ENCODE results near the gene OR4D6. TPM values are rescaled to one million over a fixed set of nuclear protein-coding genes. Genes with fewer than 3 reads are reported as not detected.

OR4D6 gene
- total RNA-seq: not detected in 2 replicates

DNA sequence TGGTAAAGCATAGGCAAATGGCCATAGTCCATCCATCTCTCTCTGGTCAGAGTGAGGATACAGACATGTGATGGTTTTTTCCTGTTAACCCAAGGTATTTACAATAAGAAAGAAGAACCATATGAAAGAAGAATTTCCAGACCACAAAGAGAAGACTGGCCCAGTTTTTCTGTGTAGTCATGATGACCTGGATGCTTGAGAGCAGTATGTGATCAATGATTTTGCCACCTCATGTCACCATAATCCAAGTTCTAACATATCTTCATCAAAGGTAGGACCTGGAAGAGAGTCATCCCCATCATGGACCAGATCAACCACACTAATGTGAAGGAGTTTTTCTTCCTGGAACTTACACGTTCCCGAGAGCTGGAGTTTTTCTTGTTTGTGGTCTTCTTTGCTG, at the start of gene OR4D6:
Gene OR4D6, plus strand, starts transcription at position 301 of the 400 bp plus-strand sequence. Its CDS starts 0 bp downstream, at position 301.

DNA sequence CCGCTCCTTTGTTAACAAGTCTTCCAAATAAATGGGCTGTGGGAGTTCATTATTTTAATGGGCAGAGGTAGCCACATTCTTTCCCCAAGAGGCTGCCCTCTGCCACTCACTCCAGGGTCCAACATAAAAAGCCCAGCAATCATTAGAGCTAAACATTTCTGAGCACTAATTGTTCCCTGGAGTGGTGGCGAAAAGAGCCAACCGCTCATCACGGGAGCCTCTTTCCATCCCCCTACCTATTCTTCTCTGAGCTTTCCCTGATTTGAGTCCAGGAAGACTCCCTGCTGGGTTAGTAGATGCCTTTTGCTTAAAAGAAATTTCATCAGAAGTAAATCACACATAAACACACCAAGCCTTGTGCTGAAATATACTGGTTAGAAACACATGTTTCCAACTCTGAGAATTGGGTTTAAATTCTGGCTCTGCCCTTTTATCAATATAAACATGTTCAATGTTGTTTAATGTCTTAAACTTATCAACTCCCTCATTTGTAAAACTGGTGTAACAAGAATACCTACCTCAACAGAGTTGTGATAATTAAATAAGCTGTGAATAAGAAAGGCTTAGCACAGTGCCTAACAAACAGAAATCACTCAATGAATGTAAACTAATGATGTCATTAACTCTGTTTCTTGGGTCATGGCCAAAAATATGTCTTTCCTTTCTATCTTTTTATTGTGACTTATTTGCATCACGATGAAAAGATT, 30.2 kb upstream of the OR4D6 start, which contains the start of gene OR5A2:
Gene OR5A2, minus strand, starts transcription at position 53 of the 707 bp plus-strand sequence. CDS start 3,460 bp downstream, outside the sequence.

DNA sequence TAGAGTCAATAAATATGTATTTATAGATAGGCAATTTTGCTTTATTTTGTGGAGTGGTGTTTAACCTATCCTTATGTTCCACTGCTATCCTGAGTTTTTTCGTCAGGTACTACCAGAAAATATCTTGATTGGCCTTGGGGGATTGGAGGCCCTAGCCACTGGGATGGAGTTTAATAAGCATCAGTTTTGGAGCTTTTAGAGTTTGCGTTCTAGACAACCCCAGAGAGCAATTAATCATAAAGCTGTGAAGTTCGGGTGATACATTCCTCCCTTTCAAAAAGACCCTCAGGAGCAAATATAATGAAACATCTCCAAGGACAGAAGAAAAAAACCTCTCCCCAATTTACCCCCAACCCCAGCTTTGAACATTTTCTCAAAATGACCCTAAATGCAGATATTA, 20.6 kb upstream of the OR4D6 start, which contains the start of gene OR5A1:
Gene OR5A1, plus strand, starts transcription at position 301 of the 400 bp plus-strand sequence. CDS start 6,700 bp downstream, outside the sequence.

DNA sequence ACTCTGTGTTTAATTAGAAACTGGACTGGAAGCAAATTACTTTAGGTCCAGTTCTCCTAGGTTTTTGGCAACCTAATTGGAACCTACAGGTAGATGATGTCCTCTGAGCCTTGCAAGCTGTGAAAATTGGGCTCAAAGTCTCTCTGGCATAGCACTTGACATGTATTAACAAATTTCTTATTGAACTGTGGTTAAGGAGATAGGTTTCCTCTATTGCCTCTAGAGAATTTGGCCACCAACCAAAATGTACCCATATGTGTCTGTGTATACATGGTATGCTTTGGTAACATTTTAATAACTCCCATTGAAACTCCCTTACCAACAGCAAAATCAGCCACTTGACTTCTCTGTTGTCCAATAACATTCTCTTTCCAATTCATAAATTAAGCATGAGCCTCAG, 16.3 kb downstream of the OR4D6 start, which contains the start of gene OR4D10:
Gene OR4D10, plus strand, starts transcription at position 301 of the 400 bp plus-strand sequence. CDS start 4,115 bp downstream, outside the sequence.

DNA sequence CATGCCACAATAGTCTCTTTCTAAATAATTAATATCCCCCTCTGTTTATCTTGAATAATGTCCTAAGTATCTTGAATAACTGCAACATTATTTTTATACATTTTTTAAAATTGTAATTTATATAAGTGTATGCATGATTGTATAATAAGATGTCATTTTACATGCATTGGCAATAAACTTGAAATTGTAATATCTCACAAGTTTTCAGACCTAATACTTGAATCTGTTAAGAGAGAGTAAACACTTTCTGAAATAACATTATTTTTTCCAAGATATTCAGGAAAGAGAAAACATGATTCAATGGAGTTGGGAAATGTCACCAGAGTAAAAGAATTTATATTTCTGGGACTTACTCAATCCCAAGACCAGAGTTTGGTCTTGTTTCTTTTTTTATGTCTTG, 46.5 kb downstream of the OR4D6 start, which contains the start of gene OR4D11:
Gene OR4D11, plus strand, starts transcription at position 301 of the 400 bp plus-strand sequence. Its CDS starts 0 bp downstream, at position 301.

Other genes with a start within 250 kb of the OR4D6 start
- not detected in 2 replicates for gene MPEG1, start 244.0 kb upstream of the OR4D6 start, total RNA-seq
- gene OR5AN1, start 98.1 kb upstream of the OR4D6 start, total RNA-seq: not detected in 2 replicates
- gene OR5A2, start 30.5 kb upstream of the OR4D6 start, total RNA-seq: not detected in 2 replicates
- not detected in 2 replicates for gene OR5A1, start 20.5 kb upstream of the OR4D6 start, total RNA-seq
- not detected in 2 replicates for gene OR4D10, start 16.4 kb downstream of the OR4D6 start, total RNA-seq
- not detected in 2 replicates for gene OR4D11, start 46.6 kb downstream of the OR4D6 start, total RNA-seq
- gene OR4D9, start 54.6 kb downstream of the OR4D6 start, total RNA-seq: not detected in 2 replicates
- 19.4 and 21.2 TPM in 2 replicates for gene OSBP, start 158.8 kb downstream of the OR4D6 start, total RNA-seq
- gene PATL1, start 212.1 kb downstream of the OR4D6 start, total RNA-seq: 10.6 and 14.8 TPM in 2 replicates